HG03442 (cell line): Measurements from ENCODE around the gene C15orf62.

ENCODE experiments used
- ATAC-seq: cut with Tn5 transposase; IDR thresholded peaks from one replicate; pipeline ENCODE4 v1.9.1; 2021; ENCODE audit warnings: mild to moderate bottlenecking, moderate library complexity; ENCODE audit not compliant: unreplicated experiment

C15orf62 gene

DNA sequence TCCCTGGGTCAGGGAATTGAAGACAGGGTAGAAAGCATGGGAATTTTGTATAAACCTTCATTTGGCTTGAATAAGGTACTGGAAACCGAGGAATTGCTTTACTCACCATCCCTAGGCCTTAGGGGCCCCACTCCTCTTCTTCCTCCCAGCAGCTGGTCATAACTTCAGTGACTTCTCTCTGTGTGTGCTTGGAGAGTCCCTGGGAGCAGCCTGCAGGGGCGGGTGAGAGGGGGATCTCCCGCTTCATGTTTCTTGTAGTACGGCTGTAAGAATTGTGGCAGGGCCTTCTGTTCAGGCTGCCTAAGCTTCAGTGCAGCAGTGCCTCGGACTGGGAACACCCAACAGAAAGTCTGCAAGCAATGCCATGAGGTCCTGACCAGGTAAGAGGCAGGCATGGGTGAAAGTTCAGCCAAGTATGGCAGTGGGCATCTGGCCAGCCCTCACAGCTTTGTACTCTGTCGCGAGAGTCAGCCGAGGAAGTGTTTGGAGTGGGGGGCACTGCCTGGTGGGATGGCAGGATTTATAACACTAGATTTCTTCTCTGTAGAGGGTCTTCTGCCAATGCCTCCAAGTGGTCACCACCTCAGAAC is 39.2 kb downstream of the C15orf62 start:
- ATAC-seq: no peak

- no peak for ATAC-seq
Measured at GRCh38 chr15:40812721-40813425, 43.1 kb downstream of the C15orf62 start.

GRCh38 chr15:40815042-40815698 is 45.4 kb downstream of the C15orf62 start:
- ATAC-seq: no peak

DNA sequence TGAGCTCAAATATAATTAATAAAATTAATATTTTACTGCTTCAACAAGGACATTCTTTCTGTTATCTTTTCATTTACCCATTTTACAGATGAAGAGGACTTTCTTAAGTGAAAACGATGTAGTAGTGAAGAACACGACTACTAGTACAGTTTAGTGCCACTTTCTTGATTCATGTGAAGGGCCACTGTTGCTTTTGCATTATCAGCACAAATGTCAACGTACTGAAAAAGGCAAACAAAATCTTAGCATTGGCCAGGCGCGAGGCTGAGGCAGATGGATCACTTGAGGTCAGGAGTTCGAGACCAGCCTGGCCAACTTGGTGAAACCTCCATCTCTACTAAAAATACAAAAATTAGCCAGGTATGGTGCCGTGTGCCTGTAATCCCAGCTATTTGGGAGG is 49.3 kb downstream of the C15orf62 start:
- ATAC-seq: no peak

- no peak for ATAC-seq
Measured at GRCh38 chr15:40821195-40821594, 51.4 kb downstream of the C15orf62 start.
